LNCaP clone FGC (cell line): ENCODE results near the gene FSTL4.

Experiments used
- DNase-seq: peaks from one replicate; pipeline ENCODE4 v3.0.0-alpha.2; 2011; ENCODE audit warnings: low read depth
- H3K4me3 ChIP-seq: 2 replicates; pipeline ENCODE4 v1.5.1; 2011; ENCODE audit warnings: mild to moderate bottlenecking, low read depth, low read length, control low read depth
- TF ChIP-seq, protein P1 (sequence below): IDR thresholded peaks from 2 replicates; pipeline ENCODE4 v1.5.1; 2012; ENCODE audit warnings: mild to moderate bottlenecking; ENCODE audit not compliant: control insufficient read depth, insufficient read depth; ENCODE audit errors: extremely low read depth

FSTL4 gene

DNA sequence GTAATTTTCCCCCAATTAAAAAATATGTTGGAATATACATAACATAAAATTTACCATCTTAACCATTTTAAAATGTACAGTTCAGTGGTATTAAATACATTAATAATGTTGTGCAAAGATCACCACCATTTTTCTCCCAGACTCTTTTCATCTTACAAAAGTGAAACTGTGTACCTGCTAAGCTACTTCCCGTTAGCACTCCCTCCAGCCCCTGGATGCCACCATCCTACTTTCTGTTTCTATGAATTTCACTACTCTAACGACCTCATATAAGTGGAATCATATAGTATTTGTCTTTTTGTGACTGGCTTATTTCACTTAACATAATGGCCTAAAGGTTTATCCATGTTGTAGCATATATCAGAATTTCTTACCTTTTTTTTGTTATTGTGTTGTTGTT lies 447.6 kb downstream of the FSTL4 start:
- no peak overlapping the region for H3K4me3 ChIP-seq
- DNase-seq = no peak
- TF ChIP-seq, protein P1, sequence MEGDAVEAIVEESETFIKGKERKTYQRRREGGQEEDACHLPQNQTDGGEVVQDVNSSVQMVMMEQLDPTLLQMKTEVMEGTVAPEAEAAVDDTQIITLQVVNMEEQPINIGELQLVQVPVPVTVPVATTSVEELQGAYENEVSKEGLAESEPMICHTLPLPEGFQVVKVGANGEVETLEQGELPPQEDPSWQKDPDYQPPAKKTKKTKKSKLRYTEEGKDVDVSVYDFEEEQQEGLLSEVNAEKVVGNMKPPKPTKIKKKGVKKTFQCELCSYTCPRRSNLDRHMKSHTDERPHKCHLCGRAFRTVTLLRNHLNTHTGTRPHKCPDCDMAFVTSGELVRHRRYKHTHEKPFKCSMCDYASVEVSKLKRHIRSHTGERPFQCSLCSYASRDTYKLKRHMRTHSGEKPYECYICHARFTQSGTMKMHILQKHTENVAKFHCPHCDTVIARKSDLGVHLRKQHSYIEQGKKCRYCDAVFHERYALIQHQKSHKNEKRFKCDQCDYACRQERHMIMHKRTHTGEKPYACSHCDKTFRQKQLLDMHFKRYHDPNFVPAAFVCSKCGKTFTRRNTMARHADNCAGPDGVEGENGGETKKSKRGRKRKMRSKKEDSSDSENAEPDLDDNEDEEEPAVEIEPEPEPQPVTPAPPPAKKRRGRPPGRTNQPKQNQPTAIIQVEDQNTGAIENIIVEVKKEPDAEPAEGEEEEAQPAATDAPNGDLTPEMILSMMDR = no peak

DNA sequence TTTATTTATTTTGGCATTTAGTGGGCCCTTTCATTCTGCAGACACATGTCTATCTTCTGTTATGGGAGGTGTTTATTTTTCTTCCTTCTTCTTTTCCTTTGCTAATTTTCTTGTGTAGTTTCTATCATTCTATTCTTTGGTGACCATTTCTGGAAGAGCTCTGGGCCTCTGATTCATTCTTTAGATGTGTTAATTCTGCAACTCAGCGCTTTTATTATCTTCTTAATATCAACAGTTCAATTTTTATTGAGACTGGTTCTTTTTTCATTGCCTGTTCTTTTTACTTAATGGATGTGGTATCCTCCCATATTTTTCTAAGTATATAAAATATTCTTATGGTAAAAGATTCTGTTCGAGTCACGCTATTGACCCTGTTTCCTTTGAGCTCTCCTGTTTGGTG lies 448.5 kb downstream of the FSTL4 start:
- no peak overlapping the region for H3K4me3 ChIP-seq
- no peak for DNase-seq
- TF ChIP-seq, protein P1 = no peak

DNA sequence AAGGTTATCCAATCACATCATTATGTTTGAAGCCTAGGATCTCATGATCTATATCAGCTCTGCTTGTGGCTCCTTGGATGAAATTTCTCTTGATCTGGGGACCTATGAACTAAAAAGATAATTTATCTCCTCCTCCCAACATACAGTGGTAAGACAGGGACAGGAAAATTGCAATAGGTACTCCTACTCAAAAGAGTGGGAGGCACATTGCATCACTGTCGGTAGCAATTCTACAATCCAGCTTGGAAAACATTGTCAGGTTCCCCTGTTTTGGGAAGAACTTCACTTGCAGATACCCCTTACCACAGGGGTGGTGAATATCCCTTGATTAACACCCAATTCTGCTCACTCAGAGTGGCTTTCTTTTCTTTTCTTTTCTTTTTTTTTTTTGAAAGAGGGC lies 452.8 kb downstream of the FSTL4 start:
- H3K4me3 ChIP-seq = no peak overlapping the region
- DNase-seq = no peak
- TF ChIP-seq, protein P1 = no peak

DNA sequence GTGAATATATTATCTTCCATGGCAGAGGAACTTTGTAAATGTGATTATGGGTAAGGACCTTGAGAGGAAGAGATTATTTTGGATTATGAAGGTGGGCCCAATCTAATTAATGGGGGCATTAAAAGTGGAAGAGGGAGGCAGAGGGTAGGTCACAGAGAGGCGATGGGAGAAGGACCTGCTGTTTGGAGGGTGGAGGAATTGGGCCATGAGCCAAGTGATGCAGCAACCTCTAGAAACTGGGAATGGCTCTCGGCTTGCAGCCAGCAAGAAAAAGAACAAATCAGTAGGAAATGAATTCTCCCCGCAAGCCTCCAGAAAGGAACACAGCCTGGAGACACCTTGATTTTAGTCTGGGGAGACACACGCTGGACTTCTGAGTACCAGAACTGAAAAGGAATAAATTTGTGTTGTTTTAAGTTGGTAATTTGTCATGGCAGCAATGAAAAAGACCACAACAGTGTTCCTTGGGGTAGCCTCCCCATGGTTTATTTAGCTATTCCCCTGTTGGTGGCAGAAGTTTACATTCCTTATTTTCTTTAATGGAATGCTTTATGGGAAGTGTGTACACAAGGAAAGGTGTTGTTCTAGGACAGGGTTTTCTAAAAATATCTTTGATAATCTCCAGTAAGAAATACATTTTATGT lies 456.9 kb downstream of the FSTL4 start:
- TF ChIP-seq, protein P1 = no peak
- DNase-seq = no peak
- no peak overlapping the region for H3K4me3 ChIP-seq

DNA sequence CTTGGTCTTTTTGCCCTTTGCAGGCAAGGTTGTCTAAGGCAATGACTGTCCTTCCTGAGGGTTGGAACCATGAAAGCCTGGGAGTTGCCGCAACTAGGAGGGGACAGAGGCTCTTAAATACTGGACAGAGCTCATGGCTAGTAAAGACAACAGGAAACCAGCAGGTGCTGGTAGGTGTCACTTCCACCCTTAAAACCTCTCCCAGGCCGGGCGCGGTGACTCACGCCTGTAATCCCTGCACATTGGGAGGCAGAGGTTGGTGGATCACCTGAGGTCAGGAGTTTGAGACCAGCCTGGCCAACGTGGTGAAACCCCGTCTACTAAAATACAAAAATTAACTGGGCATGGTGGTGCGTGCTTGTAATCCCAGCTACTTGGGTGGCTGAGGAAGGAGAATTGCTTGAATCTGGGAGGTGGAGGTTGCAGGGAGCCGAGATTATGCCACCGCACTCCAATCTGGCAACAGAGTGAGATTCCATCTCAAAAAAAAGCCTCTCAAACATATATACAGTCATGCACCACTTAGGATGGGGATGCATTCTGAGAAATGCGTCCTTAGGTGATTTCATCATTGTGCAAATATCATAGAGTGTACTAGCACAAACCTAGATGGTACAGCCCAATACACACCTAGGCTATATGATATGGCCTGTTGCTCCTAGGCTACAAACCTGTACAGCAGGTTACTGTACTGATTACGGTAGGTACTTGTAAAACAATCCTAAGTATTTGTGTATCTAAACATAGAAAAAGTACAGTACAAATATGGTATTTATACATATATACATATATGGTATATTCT lies 457.9 kb downstream of the FSTL4 start:
- TF ChIP-seq, protein P1 = no peak
- peak; percentile 50 for DNase-seq
- no peak overlapping the region for H3K4me3 ChIP-seq

DNA sequence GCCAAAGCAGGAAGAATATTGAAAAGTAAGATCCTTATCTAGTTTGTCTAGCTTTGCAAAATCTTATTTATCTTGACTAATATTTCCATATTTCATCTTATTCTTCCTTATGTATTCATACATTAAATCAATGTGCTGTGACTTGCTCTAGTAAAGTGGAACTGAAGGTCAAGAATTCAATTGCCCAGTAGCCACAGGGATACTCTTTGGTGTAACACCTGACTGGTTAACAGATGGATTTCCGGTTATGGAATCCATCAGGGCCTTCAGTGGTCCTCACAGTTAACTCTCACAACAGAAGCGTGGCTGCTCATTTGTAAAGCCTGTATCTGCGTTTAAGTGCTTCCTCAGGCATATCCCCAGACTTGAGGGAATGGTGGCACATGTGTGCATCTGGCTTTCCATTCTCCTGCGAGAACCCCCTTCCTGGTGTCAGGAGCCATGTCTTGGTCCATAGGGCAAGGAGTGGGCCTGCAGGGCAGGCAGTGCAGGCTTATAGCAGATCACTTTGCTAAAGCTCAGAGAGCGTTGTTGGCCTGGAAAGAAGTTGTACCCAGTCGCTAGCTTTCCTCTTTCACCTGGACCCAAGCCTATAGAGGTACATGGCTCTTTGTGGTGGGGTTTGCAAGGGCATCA lies 461.3 kb downstream of the FSTL4 start:
- H3K4me3 ChIP-seq = no peak overlapping the region
- no peak for DNase-seq
- TF ChIP-seq, protein P1 = no peak

DNA sequence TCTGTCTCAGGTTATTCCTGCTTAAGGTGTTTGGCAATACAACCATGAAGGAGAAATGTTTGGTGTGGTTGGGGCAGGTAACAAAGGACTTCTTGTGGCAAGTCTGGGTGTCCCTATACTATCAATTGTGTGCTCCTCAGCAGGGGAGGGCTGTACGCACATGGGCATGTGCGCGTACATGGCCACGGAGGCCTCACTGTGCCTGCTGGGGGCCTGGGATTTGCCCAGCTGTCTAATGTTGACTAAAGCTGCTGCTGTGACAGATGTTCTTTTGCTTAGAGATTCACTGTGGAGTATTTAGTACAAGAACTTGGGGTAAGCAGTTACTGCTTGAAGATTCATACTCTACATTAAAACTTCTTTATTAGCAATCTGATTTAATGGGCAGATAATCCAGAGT lies 463.0 kb downstream of the FSTL4 start:
- H3K4me3 ChIP-seq = no peak overlapping the region
- no peak for DNase-seq
- TF ChIP-seq, protein P1 = no peak
